HEK293 (cell line): Measurements from ENCODE around the gene PPM1N.

ENCODE experiments used
- KLF10 ChIP-seq: fragments of 450-650 bp; IDR thresholded peaks from 2 replicates; pipeline ENCODE4 v1.5.1; 2018; ENCODE audit warnings: missing biosample characterization, mild to moderate bottlenecking, missing genetic modification characterization
- PATZ1 ChIP-seq: fragments of 450-650 bp; formaldehyde crosslinking; IDR thresholded peaks from 2 replicates; pipeline ENCODE4 v1.5.1; 2016; ENCODE audit warnings: missing biosample characterization, missing genetic modification characterization
- ZBTB10 ChIP-seq: fragments of 450-650 bp; formaldehyde crosslinking; IDR thresholded peaks from 2 replicates; pipeline ENCODE4 v1.5.1; 2016; ENCODE audit warnings: missing biosample characterization, missing genetic modification characterization
- ZBTB6 ChIP-seq: fragments of 450-650 bp; formaldehyde crosslinking; IDR thresholded peaks from 2 replicates; pipeline ENCODE4 v1.5.1; 2017; ENCODE audit warnings: missing biosample characterization, missing genetic modification characterization
- ZFP3 ChIP-seq: fragments of 450-650 bp; formaldehyde crosslinking; IDR thresholded peaks from 2 replicates; pipeline ENCODE4 v1.5.1; 2016; ENCODE audit warnings: low read depth, missing biosample characterization, missing genetic modification characterization
- ZNF239 ChIP-seq: fragments of 450-650 bp; formaldehyde crosslinking; IDR thresholded peaks from 2 replicates; pipeline ENCODE4 v1.5.1; 2016; ENCODE audit warnings: missing biosample characterization, missing genetic modification characterization
- ZNF280D ChIP-seq: fragments of 450-650 bp; formaldehyde crosslinking; IDR thresholded peaks from 2 replicates; pipeline ENCODE4 v1.5.1; 2016; ENCODE audit warnings: missing biosample characterization, missing genetic modification characterization
- ZNF513 ChIP-seq: fragments of 450-650 bp; IDR thresholded peaks from 2 replicates; pipeline ENCODE4 v1.5.1; 2018; ENCODE audit warnings: missing biosample characterization, missing genetic modification characterization
- ZNF585B ChIP-seq: fragments of 450-650 bp; formaldehyde crosslinking; IDR thresholded peaks from 2 replicates; pipeline ENCODE4 v1.5.1; 2016; ENCODE audit warnings: missing biosample characterization, missing genetic modification characterization
- ZNF654 ChIP-seq: fragments of 450-650 bp; formaldehyde crosslinking; IDR thresholded peaks from 2 replicates; pipeline ENCODE4 v1.5.1; 2016; ENCODE audit warnings: low read depth, missing biosample characterization, missing genetic modification characterization
- ZNF701 ChIP-seq: fragments of 450-650 bp; formaldehyde crosslinking; IDR thresholded peaks from 2 replicates; pipeline ENCODE4 v1.5.1; 2016; ENCODE audit warnings: missing biosample characterization, missing genetic modification characterization
- ZNF704 ChIP-seq: fragments of 450-650 bp; formaldehyde crosslinking; IDR thresholded peaks from 2 replicates; pipeline ENCODE4 v1.5.1; 2016; ENCODE audit warnings: missing biosample characterization, missing genetic modification characterization
- ZNF747 ChIP-seq: fragments of 450-650 bp; formaldehyde crosslinking; IDR thresholded peaks from 2 replicates; pipeline ENCODE4 v1.5.1; 2016; ENCODE audit warnings: missing biosample characterization, missing genetic modification characterization

Gene PPM1N

GRCh38 chr19:45469132-45469944 lies 28.9 kb upstream of the PPM1N start (continued):
- TF ChIP-seq ZNF704 (tag by site-specific recombination): no peak
- no peak for TF ChIP-seq ZNF654
- no peak for TF ChIP-seq ZFP3
- TF ChIP-seq ZNF239 (tag by site-specific recombination): no peak
- peak; percentile 95 for TF ChIP-seq KLF10 (tag by site-specific recombination)
- peak; percentile 97 for TF ChIP-seq ZBTB10 (tag by site-specific recombination)
- TF ChIP-seq ZNF513 (tag by site-specific recombination): no peak
- no peak for TF ChIP-seq ZNF585B (tag by site-specific recombination)
- no peak for TF ChIP-seq ZNF280D
- no peak for TF ChIP-seq ZNF701
- peak; percentile 98 for TF ChIP-seq PATZ1 (tag by site-specific recombination)
- TF ChIP-seq ZBTB6 (tag by site-specific recombination): no peak
- no peak for TF ChIP-seq ZNF747 (tag by site-specific recombination)
